ENCODE measurements around the gene YY1. TPM values are rescaled to one million over a fixed set of nuclear protein-coding genes. Genes with fewer than 3 reads are reported as not detected.
"Not testable (repeated sequence)": the region's sequence is repeated elsewhere in the genome, so short reads cannot be mapped to it uniquely, and the experiment has no call there.

Gene YY1
- total RNA-seq, 5 donors from 2014 or later (not counting 1 experiment from before 2014, with no cell fraction given): 67.5 to 86.5 (median 74.2) TPM

DNA sequence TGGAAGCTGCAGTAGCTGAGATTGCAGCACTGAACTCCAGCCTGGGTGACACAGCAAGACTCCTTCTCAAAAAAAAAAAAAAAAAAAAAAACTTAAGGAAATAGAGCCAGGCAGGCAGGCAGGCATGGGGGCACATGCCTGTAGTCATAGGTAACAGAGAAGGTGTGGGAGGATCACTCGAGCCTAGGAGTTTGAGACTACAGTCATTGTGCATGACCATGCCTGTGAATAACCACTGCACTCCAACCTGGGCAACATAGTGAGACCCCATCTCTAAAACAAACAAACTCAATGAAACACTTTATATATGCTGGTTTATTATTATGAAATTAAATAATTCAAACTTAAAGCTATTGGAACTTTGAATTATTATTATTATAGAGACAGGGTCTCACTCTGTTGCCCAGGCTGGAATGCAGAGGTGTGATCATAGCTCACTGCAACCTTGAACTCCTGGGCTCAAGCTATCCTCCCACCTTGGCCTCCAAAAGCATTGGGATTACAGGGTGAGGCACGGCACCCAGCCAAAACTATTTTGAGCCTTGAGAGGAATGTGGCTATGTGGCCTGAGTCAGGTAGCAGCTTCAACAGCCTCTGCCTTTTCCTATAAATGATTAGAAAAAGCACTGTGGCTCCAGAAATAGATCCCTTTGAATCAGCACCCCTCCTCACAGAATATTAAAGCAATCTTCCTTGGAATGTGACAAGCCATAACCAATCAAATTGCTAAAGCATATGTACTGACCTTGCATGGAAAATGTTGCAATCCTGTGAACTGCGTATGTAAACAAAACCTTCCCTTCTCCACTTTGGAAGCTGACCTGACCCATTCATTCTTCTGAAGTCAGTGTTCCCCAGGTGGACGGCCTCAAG, 34.7 kb upstream of the YY1 start:
- no peak overlapping the region for H3K4me3 ChIP-seq (ENCODE audit: control insufficient read depth in 1 of 2, extremely low read depth in 1 of 2, low read length in 1 of 2)
- Mint-ChIP-seq H3K9me3 (no peaks in the 10 kb centered on the region), H3K27me3 (no peaks in the 10 kb centered on the region), H3K36me3 (no peaks in the 10 kb centered on the region), H3K4me1 (no peaks in the 10 kb centered on the region), H3K4me3 (no peak overlapping the region), H3K27ac (no peak overlapping the region)
- no peaks in the 10 kb centered on the region for H3K36me3 ChIP-seq (ENCODE audit: control insufficient read depth in 2 of 2, extremely low read depth in 1 of 2, insufficient read depth in 1 of 2, low read length in 1 of 2)
- WGBS (ENCODE audit: insufficient coverage): 100% methylated on average over 1 of the region's 4 CpGs
- no peaks in the 10 kb centered on the region for H3K9me3 ChIP-seq
- no peak for DNase-seq
- POLR2A ChIA-PET: no interaction called here
- CTCF ChIA-PET: no interaction called here
- no peaks in the 10 kb centered on the region for H3K27me3 ChIP-seq (replicated peaks in 1 of 2; ENCODE audit: control insufficient read depth in 2 of 2, extremely low read depth in 1 of 2, insufficient read depth in 2 of 2, low read length in 1 of 2)
- no peak overlapping the region for H3K27ac ChIP-seq (ENCODE audit: low read length)
- H3K4me1 ChIP-seq (ENCODE audit: control insufficient read depth in 1 of 2, extremely low read depth in 1 of 2, insufficient read depth in 2 of 2, low read length in 2 of 2): no peaks in the 10 kb centered on the region
- ATAC-seq (replicated peaks in 1 of 4): no peak

DNA sequence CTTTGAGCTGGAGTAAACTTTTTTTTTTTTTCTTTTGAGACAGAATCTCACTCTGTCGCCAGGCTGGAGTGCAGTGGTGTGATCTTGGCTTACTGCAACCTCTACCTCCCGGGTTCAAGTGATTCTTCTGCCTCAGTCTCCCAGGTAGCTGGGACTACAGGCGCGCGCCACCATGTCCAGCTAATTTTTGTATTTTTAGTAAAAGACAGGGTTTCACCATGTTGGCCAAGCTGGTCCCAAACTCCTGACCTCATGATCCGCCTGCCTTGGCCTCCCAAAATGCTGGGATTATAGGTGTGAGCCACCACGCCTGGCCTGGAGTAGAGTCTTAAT, 34.1 kb upstream of the YY1 start:
- H3K4me3 Mint-ChIP-seq; H3K36me3 Mint-ChIP-seq; H3K27me3 Mint-ChIP-seq; H3K36me3 ChIP-seq (ENCODE audit: control insufficient read depth in 2 of 2, extremely low read depth in 1 of 2, insufficient read depth in 1 of 2, low read length in 1 of 2); H3K4me1 ChIP-seq (ENCODE audit: control insufficient read depth in 1 of 2, extremely low read depth in 1 of 2, insufficient read depth in 2 of 2, low read length in 2 of 2); H3K9me3 Mint-ChIP-seq; DNase-seq; CTCF ChIA-PET; ATAC-seq (replicated peaks in 1 of 4); H3K27me3 ChIP-seq (replicated peaks in 1 of 2; ENCODE audit: control insufficient read depth in 2 of 2, extremely low read depth in 1 of 2, insufficient read depth in 2 of 2, low read length in 1 of 2); POLR2A ChIA-PET; H3K4me3 ChIP-seq (ENCODE audit: control insufficient read depth in 1 of 2, extremely low read depth in 1 of 2, low read length in 1 of 2); H3K27ac Mint-ChIP-seq; H3K4me1 Mint-ChIP-seq; H3K27ac ChIP-seq (ENCODE audit: low read length); H3K9me3 ChIP-seq: not testable (repeated sequence)
- 100% methylated on average over 5 of the region's 7 CpGs for WGBS (ENCODE audit: insufficient coverage)

DNA sequence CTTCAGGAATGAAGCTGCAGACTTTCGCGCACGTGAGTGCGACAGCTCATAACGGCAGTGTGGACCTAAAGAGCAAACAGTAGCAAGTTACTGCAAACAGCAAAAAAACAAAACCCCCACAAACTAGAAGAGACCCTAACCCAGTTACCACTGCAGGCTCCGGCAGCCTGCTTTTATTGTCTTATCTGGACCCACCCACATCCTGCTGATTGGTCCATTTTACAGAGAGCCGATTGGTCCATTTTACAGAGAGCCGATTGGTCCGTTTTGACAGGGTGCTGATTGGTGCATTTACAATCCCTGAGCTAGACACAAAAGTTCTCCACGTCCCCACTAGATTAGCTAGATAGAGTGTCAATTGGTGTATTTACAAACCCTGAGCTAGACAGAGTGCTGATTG, 31.4 kb upstream of the YY1 start:
- POLR2A ChIA-PET, H3K4me3 Mint-ChIP-seq: not testable (repeated sequence)
- CTCF ChIA-PET: interaction anchor here in 1 of 2 donors (0.6 kb wide), 1 partner anchor 149 kb away, joined by 3 read pairs; no protein-coding TSS in a partner anchor

DNA sequence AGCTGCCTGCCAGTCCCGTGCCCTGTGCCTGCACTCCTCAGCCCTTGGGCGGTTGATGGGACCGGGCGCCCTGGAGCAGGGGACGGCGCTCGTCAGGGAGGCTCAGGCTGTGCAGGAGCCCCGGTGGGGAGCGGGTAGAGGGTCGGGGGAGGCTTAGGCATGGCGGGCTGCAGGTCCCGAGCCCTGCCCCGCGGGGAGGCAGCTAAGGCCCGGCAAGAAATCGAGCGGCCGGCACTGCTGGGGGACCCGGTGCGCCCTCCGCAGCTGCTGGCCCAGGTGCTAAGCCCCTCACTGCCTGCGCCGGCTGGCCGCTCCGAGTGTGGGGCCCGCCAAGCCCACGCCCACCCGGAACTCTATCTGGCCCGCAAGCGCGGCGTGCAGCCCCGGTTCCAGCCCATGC, 30.8 kb upstream of the YY1 start:
- H3K4me1 Mint-ChIP-seq: peaks cover 6 to 17% (median 9%) of the 10 kb centered on the region in 3 donors
- H3K36me3 Mint-ChIP-seq; H3K27me3 Mint-ChIP-seq; H3K4me1 ChIP-seq (ENCODE audit: control insufficient read depth in 1 of 2, extremely low read depth in 1 of 2, insufficient read depth in 2 of 2, low read length in 2 of 2); H3K27ac ChIP-seq (ENCODE audit: low read length); H3K4me3 ChIP-seq (ENCODE audit: control insufficient read depth in 1 of 2, extremely low read depth in 1 of 2, low read length in 1 of 2); ATAC-seq (replicated peaks in 1 of 4); H3K4me3 Mint-ChIP-seq; DNase-seq; H3K27me3 ChIP-seq (replicated peaks in 1 of 2; ENCODE audit: control insufficient read depth in 2 of 2, extremely low read depth in 1 of 2, insufficient read depth in 2 of 2, low read length in 1 of 2); H3K9me3 ChIP-seq; H3K36me3 ChIP-seq (ENCODE audit: control insufficient read depth in 2 of 2, extremely low read depth in 1 of 2, insufficient read depth in 1 of 2, low read length in 1 of 2); H3K9me3 Mint-ChIP-seq; H3K27ac Mint-ChIP-seq; POLR2A ChIA-PET: not testable (repeated sequence)
- CTCF ChIA-PET: interaction anchor here in 1 of 2 donors (0.6 kb wide), 1 partner anchor 150 kb away, joined by 3 read pairs; no protein-coding TSS in a partner anchor
- 97% methylated on average over 33 of the region's 33 CpGs for WGBS (ENCODE audit: insufficient coverage)

More for the DNA sequence above, 31.4 kb upstream of the YY1 start:
- DNase-seq; H3K4me1 ChIP-seq (ENCODE audit: control insufficient read depth in 1 of 2, extremely low read depth in 1 of 2, insufficient read depth in 2 of 2, low read length in 2 of 2); H3K36me3 Mint-ChIP-seq; H3K27me3 ChIP-seq (replicated peaks in 1 of 2; ENCODE audit: control insufficient read depth in 2 of 2, extremely low read depth in 1 of 2, insufficient read depth in 2 of 2, low read length in 1 of 2); H3K36me3 ChIP-seq (ENCODE audit: control insufficient read depth in 2 of 2, extremely low read depth in 1 of 2, insufficient read depth in 1 of 2, low read length in 1 of 2); H3K27ac Mint-ChIP-seq; H3K27me3 Mint-ChIP-seq; H3K4me3 ChIP-seq (ENCODE audit: control insufficient read depth in 1 of 2, extremely low read depth in 1 of 2, low read length in 1 of 2); H3K9me3 ChIP-seq; H3K27ac ChIP-seq (ENCODE audit: low read length); H3K9me3 Mint-ChIP-seq; ATAC-seq (replicated peaks in 1 of 4): not testable (repeated sequence)
- H3K4me1 Mint-ChIP-seq: peaks cover under 1 to 11% (median 4%) of the 10 kb centered on the region in 3 donors
- WGBS (ENCODE audit: insufficient coverage): 95% methylated on average over 6 of the region's 10 CpGs

DNA sequence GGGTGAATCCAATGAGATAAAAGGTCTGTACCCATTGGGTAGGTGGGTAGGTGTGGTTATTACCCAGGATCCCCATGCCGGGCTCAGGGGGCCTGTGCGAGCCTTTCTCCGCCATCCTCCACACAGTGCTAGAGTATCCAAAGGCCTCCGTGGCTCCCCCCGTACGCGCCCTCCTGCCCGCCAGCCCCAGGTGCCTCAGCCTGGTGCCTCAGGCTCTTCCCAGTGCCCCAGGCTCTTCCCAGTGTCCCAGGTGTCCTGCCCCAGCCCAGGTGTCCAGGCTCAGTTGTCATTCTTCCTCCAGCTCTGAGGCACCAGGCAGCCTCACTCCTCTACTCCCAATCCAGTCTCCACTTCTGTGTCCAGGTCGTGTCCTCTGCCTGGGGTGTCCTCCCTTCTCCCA, 27.6 kb upstream of the YY1 start:
- Mint-ChIP-seq H3K27ac (no peak overlapping the region), H3K27me3 (no peaks in the 10 kb centered on the region), H3K4me1 (peaks cover 27 to 42% (median 34%) of the 10 kb centered on the region in 3 donors), H3K4me3 (no peak overlapping the region), H3K9me3 (no peaks in the 10 kb centered on the region), H3K36me3 (no peaks in the 10 kb centered on the region)
- no peak for ATAC-seq (replicated peaks in 1 of 4)
- DNase-seq: no peak
- ChIA-PET POLR2A (no interaction called here), CTCF (interaction anchor here in 1 of 2 donors (0.6 kb wide), 1 partner anchor 1789 kb away, joined by 8 read pairs; no protein-coding TSS in a partner anchor)
- Histone ChIP-seq H3K36me3 (ENCODE audit: control insufficient read depth in 2 of 2, extremely low read depth in 1 of 2, insufficient read depth in 1 of 2, low read length in 1 of 2) (no peaks in the 10 kb centered on the region), H3K4me1 (ENCODE audit: control insufficient read depth in 1 of 2, extremely low read depth in 1 of 2, insufficient read depth in 2 of 2, low read length in 2 of 2) (peaks cover 12 to 27% of the 10 kb centered on the region in 2 experiments), H3K27me3 (replicated peaks in 1 of 2; ENCODE audit: control insufficient read depth in 2 of 2, extremely low read depth in 1 of 2, insufficient read depth in 2 of 2, low read length in 1 of 2) (no peaks in the 10 kb centered on the region), H3K4me3 (ENCODE audit: control insufficient read depth in 1 of 2, extremely low read depth in 1 of 2, low read length in 1 of 2) (no peak overlapping the region), H3K9me3 (no peaks in the 10 kb centered on the region), H3K27ac (ENCODE audit: low read length) (no peak overlapping the region)
- 100% methylated on average over 6 of the region's 9 CpGs for WGBS (ENCODE audit: insufficient coverage)

GRCh38 chr14:100211893-100212292, 27.1 kb upstream of the YY1 start:
- peak overlapping the region in 1 of 2 donors; percentile 6 for H3K27ac Mint-ChIP-seq

More at GRCh38 chr14:100211893-100212292, 27.1 kb upstream of the YY1 start:
- Histone ChIP-seq H3K27me3 (replicated peaks in 1 of 2; ENCODE audit: control insufficient read depth in 2 of 2, extremely low read depth in 1 of 2, insufficient read depth in 2 of 2, low read length in 1 of 2) (no peaks in the 10 kb centered on the region), H3K4me3 (ENCODE audit: control insufficient read depth in 1 of 2, extremely low read depth in 1 of 2, low read length in 1 of 2) (no peak overlapping the region), H3K27ac (ENCODE audit: low read length) (no peak overlapping the region), H3K9me3 (no peaks in the 10 kb centered on the region), H3K4me1 (ENCODE audit: control insufficient read depth in 1 of 2, extremely low read depth in 1 of 2, insufficient read depth in 2 of 2, low read length in 2 of 2) (peaks cover 12 to 27% of the 10 kb centered on the region in 2 experiments), H3K36me3 (ENCODE audit: control insufficient read depth in 2 of 2, extremely low read depth in 1 of 2, insufficient read depth in 1 of 2, low read length in 1 of 2) (no peaks in the 10 kb centered on the region)
- no peak overlapping the region for H3K4me3 Mint-ChIP-seq
- no peaks in the 10 kb centered on the region for H3K9me3 Mint-ChIP-seq
- no peaks in the 10 kb centered on the region for H3K36me3 Mint-ChIP-seq
- no peaks in the 10 kb centered on the region for H3K27me3 Mint-ChIP-seq
- no peak for DNase-seq
- H3K4me1 Mint-ChIP-seq: peaks cover 27 to 42% (median 34%) of the 10 kb centered on the region in 3 donors
- POLR2A ChIA-PET: interaction anchor here in 1 of 2 donors (0.7 kb wide), 1 partner anchor 246 kb away, joined by 3 read pairs; no protein-coding TSS in a partner anchor
- WGBS (ENCODE audit: insufficient coverage): 100% methylated on average over 5 of the region's 7 CpGs
- no peak for ATAC-seq (replicated peaks in 1 of 4)
- CTCF ChIA-PET: no interaction called here
